ENCODE results near the gene ARID4B. TPM values are rescaled to one million over a fixed set of nuclear protein-coding genes. Genes with fewer than 3 reads are reported as not detected.

ARID4B gene
- total RNA-seq, 1 experiment from 2014 or later: 17.6 TPM

DNA sequence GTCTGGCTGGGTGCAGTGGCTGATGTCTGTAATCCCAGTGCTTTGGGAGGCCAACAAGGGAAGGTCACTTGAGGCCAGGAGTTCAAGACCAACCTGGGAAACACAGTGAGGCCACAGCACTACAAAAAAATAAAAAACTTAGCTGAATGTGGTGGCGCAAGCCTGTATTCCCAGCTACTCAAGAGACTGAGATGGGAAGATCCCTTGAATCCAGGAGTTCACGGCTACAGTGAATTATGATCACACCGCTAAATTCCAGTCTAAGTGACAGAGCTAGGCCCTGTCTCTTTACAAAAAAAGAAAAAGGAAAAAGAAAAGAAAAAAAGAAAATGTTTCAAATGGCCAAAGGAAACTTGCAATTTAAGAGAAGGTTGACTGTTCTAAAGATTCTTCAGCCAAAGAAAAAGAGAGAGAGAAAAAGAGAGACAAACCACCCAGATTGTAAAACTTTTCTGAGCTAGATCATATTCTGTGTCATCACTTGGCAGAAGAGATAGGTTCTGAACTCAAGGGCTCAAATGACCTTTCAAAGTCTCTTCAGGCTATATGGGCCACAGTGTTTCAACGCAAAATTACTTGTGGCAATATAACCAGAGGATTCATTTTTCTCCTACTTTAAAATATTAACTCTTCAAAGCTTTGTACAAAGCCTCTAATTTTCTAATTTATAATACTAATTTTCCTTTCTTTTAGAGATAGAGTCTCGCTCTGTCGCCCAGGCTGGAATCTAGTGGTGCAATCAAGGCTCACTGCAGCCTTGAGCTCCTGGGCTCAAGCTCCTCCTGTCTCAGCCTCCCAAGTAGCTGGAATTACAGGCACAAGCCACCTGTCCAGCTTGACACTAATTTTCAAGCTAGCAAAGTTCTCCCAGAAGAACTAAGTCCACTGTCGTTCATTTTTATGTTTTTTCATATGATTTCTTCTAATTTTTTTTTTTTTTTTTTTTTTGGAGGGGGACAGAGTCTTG is 20.5 kb downstream of the ARID4B start:
- POLR2A ChIA-PET (ENCODE audit: low non-redundant PET): no interaction called here
- no TSS peak for BruUV-seq (replicated peaks)

DNA sequence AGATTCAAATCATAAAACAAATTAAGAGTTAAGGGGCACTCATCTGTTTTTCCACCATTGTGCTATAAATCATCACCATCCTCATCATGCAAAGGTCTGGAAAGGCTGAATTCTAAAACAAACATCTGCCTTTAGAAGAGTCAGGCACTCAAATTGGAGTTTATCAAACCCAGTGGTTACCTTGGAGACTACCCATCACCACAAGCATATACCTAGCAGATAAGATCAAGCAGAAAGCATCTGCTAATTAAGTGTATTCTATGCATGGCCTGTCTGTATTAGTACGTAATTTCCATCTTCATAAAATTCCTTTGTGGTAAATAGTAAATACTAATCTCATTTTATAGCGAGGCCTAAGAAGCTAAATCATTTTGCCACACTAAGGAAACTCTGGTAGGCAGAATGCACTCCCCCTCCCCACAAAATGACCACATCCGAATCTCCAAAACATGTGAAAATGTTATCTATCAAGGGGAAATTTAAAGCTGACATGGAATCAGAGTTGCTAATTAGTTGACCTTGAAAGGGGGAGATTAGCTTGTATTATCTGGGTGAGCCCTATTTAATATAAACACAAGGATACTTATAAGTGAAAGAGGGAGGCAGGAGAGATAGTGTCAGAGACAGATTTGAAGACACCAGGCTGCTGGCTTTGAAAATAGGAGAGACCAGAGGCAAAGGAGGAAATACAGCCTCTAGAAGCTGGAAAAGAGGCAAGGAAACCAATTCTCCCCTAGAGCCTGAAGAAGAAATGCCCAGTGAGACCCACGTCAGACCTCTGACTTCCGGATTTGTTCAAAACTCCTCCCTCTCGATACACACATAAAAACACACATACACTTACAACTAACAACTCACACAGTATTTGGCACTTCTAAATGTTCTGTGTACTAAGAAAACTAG is 23.2 kb downstream of the ARID4B start:
- Histone ChIP-seq H3K27ac (ENCODE audit: low read depth, low read length, poor library complexity, severe bottlenecking) (no peak overlapping the region), H3K36me3 (ENCODE audit: insufficient read depth, low read length, poor library complexity, severe bottlenecking) (no peaks in the 10 kb centered on the region), H3K9me3 (ENCODE audit: low read depth, low read length, poor library complexity, severe bottlenecking) (no peaks in the 10 kb centered on the region), H3K4me3 (ENCODE audit: low read depth, low read length, poor library complexity, severe bottlenecking) (no peak overlapping the region), H3K4me1 (ENCODE audit: insufficient read depth, low read length, poor library complexity, severe bottlenecking) (peaks cover 7% of the 10 kb centered on the region), H3K27me3 (replicated peaks; ENCODE audit: insufficient read depth, low read depth, low read length, poor library complexity) (no peaks in the 10 kb centered on the region)
- ChIA-PET CTCF (no interaction called here), POLR2A (ENCODE audit: low non-redundant PET) (no interaction called here)
- DNase-seq (ENCODE audit: low spot score): no peak
- intact Hi-C loops (cut with micrococcal nuclease; ENCODE audit: unreplicated experiment): no loop called here
- BruUV-seq (replicated peaks): no TSS peak
- no peak for TF ChIP-seq EZH2 (IDR thresholded peaks at IDR 0.05; ENCODE audit: borderline replicate concordance, low read depth, low read length, poor library complexity, severe bottlenecking)
- TF ChIP-seq, protein P1, sequence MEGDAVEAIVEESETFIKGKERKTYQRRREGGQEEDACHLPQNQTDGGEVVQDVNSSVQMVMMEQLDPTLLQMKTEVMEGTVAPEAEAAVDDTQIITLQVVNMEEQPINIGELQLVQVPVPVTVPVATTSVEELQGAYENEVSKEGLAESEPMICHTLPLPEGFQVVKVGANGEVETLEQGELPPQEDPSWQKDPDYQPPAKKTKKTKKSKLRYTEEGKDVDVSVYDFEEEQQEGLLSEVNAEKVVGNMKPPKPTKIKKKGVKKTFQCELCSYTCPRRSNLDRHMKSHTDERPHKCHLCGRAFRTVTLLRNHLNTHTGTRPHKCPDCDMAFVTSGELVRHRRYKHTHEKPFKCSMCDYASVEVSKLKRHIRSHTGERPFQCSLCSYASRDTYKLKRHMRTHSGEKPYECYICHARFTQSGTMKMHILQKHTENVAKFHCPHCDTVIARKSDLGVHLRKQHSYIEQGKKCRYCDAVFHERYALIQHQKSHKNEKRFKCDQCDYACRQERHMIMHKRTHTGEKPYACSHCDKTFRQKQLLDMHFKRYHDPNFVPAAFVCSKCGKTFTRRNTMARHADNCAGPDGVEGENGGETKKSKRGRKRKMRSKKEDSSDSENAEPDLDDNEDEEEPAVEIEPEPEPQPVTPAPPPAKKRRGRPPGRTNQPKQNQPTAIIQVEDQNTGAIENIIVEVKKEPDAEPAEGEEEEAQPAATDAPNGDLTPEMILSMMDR (conservative IDR thresholded peaks at IDR 0.05; ENCODE audit: low read depth, low read length): no peak

More for the DNA sequence above, 20.5 kb downstream of the ARID4B start:
- Histone ChIP-seq H3K9me3 (ENCODE audit: low read depth, low read length, poor library complexity, severe bottlenecking) (no peaks in the 10 kb centered on the region), H3K27me3 (replicated peaks; ENCODE audit: insufficient read depth, low read depth, low read length, poor library complexity) (no peaks in the 10 kb centered on the region), H3K4me3 (ENCODE audit: low read depth, low read length, poor library complexity, severe bottlenecking) (no peak overlapping the region), H3K36me3 (ENCODE audit: insufficient read depth, low read length, poor library complexity, severe bottlenecking) (no peaks in the 10 kb centered on the region), H3K27ac (ENCODE audit: low read depth, low read length, poor library complexity, severe bottlenecking) (no peak overlapping the region), H3K4me1 (ENCODE audit: insufficient read depth, low read length, poor library complexity, severe bottlenecking) (peaks cover 7% of the 10 kb centered on the region)
- TF ChIP-seq, protein P1 (conservative IDR thresholded peaks at IDR 0.05; ENCODE audit: low read depth, low read length): no peak
- TF ChIP-seq EZH2 (IDR thresholded peaks at IDR 0.05; ENCODE audit: borderline replicate concordance, low read depth, low read length, poor library complexity, severe bottlenecking): no peak
- no peak for DNase-seq (ENCODE audit: low spot score)
- intact Hi-C loops (cut with micrococcal nuclease; ENCODE audit: unreplicated experiment): no loop called here
- CTCF ChIA-PET: no interaction called here

DNA sequence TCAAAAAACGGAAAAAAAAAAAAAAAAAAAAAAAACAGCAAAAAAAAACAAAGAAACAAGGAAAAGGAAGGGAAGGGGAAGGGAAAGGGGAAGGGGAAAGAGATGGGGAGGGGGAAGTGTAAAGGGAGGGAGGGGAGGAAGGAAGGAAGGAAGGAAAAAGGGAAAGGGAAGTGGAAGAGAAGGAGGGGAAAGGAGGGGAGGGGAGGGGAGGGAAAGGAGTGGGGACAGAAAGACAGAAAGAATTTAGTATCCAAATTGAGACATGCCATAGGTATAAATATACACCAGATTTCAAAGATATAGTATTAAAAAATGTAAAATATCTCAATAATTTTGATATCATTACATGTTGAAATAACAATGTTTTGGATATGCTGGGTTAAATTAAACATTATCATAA is 25.8 kb downstream of the ARID4B start:
- H3K4me3 ChIP-seq (ENCODE audit: low read depth, low read length, poor library complexity, severe bottlenecking): no peak overlapping the region
- TF ChIP-seq EZH2 (IDR thresholded peaks at IDR 0.05; ENCODE audit: borderline replicate concordance, low read depth, low read length, poor library complexity, severe bottlenecking): no peak
- TF ChIP-seq, protein P1 (conservative IDR thresholded peaks at IDR 0.05; ENCODE audit: low read depth, low read length): no peak
- intact Hi-C loops (cut with micrococcal nuclease; ENCODE audit: unreplicated experiment): no loop called here
- H3K9me3 ChIP-seq (ENCODE audit: low read depth, low read length, poor library complexity, severe bottlenecking): no peaks in the 10 kb centered on the region
- no peak for DNase-seq (ENCODE audit: low spot score)
- no peaks in the 10 kb centered on the region for H3K27me3 ChIP-seq (replicated peaks; ENCODE audit: insufficient read depth, low read depth, low read length, poor library complexity)
- ChIA-PET CTCF (no interaction called here), POLR2A (ENCODE audit: low non-redundant PET) (no interaction called here)
- no peak overlapping the region for H3K27ac ChIP-seq (ENCODE audit: low read depth, low read length, poor library complexity, severe bottlenecking)
- no TSS peak for BruUV-seq (replicated peaks)
- H3K4me1 ChIP-seq (ENCODE audit: insufficient read depth, low read length, poor library complexity, severe bottlenecking): peaks cover 7% of the 10 kb centered on the region
- H3K36me3 ChIP-seq (ENCODE audit: insufficient read depth, low read length, poor library complexity, severe bottlenecking): no peaks in the 10 kb centered on the region

Data from A673 (cell line).